ENCODE measurements around the gene NPTXR.

DNA sequence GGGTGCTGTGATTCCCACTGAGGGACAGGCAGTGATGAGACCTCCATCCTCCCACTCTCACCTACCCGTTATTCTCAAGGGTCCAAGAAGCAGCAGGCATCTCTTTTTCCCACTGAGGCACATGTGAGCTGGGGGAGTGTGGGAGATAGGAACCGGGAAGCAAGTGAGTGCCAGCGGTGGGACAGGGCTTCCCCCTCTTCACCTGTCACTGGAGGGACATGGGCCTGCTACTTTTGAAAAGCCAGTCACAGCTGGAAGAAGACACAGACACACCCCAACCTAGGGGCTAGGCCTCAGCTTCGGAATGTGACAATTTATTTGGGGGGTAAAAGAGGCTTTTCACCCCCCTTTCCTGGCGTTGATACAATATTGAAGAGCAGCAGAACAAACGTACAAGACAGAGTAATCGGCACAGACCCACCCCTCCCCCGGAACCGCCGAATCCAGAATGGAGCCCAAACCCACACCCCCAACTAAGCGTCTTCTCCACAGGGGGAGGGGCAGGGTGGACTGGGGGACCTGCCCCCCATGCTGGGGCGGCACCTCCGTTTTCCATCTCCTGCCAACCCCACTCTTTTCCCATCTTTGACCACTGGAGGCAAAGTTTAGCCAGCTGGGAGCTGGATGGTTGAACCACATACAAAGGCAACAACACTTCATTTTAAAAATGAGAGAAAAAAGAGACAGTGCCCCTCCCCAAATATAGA lies 17.5 kb upstream of the NPTXR start:
- TF ChIP-seq, protein P1, sequence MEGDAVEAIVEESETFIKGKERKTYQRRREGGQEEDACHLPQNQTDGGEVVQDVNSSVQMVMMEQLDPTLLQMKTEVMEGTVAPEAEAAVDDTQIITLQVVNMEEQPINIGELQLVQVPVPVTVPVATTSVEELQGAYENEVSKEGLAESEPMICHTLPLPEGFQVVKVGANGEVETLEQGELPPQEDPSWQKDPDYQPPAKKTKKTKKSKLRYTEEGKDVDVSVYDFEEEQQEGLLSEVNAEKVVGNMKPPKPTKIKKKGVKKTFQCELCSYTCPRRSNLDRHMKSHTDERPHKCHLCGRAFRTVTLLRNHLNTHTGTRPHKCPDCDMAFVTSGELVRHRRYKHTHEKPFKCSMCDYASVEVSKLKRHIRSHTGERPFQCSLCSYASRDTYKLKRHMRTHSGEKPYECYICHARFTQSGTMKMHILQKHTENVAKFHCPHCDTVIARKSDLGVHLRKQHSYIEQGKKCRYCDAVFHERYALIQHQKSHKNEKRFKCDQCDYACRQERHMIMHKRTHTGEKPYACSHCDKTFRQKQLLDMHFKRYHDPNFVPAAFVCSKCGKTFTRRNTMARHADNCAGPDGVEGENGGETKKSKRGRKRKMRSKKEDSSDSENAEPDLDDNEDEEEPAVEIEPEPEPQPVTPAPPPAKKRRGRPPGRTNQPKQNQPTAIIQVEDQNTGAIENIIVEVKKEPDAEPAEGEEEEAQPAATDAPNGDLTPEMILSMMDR (IDR thresholded peaks at IDR 0.05; ENCODE audit: low read depth, low read length, missing input control) = no peak
- TF ChIP-seq, protein P2, sequence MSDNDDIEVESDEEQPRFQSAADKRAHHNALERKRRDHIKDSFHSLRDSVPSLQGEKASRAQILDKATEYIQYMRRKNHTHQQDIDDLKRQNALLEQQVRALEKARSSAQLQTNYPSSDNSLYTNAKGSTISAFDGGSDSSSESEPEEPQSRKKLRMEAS (IDR thresholded peaks at IDR 0.05) = no peak
- TF ChIP-seq, protein P3, sequence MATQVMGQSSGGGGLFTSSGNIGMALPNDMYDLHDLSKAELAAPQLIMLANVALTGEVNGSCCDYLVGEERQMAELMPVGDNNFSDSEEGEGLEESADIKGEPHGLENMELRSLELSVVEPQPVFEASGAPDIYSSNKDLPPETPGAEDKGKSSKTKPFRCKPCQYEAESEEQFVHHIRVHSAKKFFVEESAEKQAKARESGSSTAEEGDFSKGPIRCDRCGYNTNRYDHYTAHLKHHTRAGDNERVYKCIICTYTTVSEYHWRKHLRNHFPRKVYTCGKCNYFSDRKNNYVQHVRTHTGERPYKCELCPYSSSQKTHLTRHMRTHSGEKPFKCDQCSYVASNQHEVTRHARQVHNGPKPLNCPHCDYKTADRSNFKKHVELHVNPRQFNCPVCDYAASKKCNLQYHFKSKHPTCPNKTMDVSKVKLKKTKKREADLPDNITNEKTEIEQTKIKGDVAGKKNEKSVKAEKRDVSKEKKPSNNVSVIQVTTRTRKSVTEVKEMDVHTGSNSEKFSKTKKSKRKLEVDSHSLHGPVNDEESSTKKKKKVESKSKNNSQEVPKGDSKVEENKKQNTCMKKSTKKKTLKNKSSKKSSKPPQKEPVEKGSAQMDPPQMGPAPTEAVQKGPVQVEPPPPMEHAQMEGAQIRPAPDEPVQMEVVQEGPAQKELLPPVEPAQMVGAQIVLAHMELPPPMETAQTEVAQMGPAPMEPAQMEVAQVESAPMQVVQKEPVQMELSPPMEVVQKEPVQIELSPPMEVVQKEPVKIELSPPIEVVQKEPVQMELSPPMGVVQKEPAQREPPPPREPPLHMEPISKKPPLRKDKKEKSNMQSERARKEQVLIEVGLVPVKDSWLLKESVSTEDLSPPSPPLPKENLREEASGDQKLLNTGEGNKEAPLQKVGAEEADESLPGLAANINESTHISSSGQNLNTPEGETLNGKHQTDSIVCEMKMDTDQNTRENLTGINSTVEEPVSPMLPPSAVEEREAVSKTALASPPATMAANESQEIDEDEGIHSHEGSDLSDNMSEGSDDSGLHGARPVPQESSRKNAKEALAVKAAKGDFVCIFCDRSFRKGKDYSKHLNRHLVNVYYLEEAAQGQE (IDR thresholded peaks at IDR 0.05) = no peak
- TF ChIP-seq GABPA (IDR thresholded peaks at IDR 0.05 in 1 of 2, conservative IDR thresholded peaks at IDR 0.05 in 1 of 2) (no peak), RAD21 (IDR thresholded peaks at IDR 0.05) (no peak), TAF1 (conservative IDR thresholded peaks at IDR 0.05) (no peak), FOXA2 (IDR thresholded peaks at IDR 0.05) (no peak), FOXA1 (IDR thresholded peaks at IDR 0.05) (no peak), HNF4G (IDR thresholded peaks at IDR 0.05) (no peak), JUND (IDR thresholded peaks at IDR 0.05) (no peak), SP1 (IDR thresholded peaks at IDR 0.05) (no peak)
- TF ChIP-seq, protein P4, sequence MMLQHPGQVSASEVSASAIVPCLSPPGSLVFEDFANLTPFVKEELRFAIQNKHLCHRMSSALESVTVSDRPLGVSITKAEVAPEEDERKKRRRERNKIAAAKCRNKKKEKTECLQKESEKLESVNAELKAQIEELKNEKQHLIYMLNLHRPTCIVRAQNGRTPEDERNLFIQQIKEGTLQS (IDR thresholded peaks at IDR 0.05) = no peak
- TF ChIP-seq, protein P5, sequence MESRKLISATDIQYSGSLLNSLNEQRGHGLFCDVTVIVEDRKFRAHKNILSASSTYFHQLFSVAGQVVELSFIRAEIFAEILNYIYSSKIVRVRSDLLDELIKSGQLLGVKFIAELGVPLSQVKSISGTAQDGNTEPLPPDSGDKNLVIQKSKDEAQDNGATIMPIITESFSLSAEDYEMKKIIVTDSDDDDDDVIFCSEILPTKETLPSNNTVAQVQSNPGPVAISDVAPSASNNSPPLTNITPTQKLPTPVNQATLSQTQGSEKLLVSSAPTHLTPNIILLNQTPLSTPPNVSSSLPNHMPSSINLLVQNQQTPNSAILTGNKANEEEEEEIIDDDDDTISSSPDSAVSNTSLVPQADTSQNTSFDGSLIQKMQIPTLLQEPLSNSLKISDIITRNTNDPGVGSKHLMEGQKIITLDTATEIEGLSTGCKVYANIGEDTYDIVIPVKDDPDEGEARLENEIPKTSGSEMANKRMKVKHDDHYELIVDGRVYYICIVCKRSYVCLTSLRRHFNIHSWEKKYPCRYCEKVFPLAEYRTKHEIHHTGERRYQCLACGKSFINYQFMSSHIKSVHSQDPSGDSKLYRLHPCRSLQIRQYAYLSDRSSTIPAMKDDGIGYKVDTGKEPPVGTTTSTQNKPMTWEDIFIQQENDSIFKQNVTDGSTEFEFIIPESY (IDR thresholded peaks at IDR 0.05) = no peak

Data from liver (tissue), 3 donors.